Measurements from ENCODE around the gene TPRKB.
"Not testable (repeated sequence)": the region's sequence is repeated elsewhere in the genome, so short reads cannot be mapped to it uniquely, and the experiment has no call there.

DNA sequence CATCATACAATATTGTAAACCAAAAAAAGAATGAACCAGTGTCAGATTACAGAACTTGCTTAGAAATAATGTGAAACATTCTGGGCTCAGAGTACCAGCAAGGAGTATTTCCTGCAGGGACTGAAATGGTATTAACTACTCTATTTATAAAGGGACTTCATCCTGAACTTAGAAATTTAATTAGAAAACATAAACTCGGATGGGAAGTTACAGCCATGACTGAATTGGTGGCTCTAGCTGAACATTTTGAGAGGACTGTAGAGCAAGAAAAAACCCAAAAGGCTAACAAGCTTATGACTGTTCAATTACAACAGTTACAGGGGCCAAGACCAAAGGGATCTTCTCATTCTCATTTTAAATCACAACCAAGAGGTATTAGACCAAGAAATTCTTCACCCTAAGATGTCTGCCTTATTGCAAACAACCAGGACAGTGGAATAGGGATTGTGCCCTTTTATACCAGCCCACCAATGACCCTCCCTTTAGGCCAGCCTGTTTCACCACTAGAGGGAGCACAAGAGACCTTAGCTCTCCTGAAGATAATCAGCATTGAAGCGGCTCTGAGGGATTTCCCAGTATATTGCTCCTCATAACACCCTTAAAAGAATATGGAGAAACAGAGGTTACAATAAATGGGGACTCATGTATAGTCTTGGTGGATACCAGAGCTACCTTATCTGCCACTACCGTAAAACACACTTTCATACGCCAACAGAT is 46.6 kb downstream of the TPRKB start:
- TF ChIP-seq, protein P1, sequence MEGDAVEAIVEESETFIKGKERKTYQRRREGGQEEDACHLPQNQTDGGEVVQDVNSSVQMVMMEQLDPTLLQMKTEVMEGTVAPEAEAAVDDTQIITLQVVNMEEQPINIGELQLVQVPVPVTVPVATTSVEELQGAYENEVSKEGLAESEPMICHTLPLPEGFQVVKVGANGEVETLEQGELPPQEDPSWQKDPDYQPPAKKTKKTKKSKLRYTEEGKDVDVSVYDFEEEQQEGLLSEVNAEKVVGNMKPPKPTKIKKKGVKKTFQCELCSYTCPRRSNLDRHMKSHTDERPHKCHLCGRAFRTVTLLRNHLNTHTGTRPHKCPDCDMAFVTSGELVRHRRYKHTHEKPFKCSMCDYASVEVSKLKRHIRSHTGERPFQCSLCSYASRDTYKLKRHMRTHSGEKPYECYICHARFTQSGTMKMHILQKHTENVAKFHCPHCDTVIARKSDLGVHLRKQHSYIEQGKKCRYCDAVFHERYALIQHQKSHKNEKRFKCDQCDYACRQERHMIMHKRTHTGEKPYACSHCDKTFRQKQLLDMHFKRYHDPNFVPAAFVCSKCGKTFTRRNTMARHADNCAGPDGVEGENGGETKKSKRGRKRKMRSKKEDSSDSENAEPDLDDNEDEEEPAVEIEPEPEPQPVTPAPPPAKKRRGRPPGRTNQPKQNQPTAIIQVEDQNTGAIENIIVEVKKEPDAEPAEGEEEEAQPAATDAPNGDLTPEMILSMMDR (IDR thresholded peaks at IDR 0.05; ENCODE audit: low read length), result peak; percentile 55
- TF ChIP-seq EZH2phosphoT487 (IDR thresholded peaks at IDR 0.05; ENCODE audit: low read length); EZH2 (optimal IDR thresholded peaks at IDR 0.05; ENCODE audit: low read depth, low read length): not testable (repeated sequence)
